ENCODE data around the gene THG1L. TPM values are rescaled to one million over a fixed set of nuclear protein-coding genes. Genes with fewer than 3 reads are reported as not detected.

The THG1L gene
- total RNA-seq, 2 experiments from 2014 or later, result 28.6 to 33.5 TPM

Other genes with a start within 250 kb of the THG1L start
- gene ADAM19, start 155.6 kb upstream of the THG1L start, total RNA-seq, result 100 to 1,000 TPM; 107 to 111 TPM
- gene SOX30, start 79.0 kb upstream of the THG1L start, total RNA-seq, result under 1 TPM; 0.65 to 0.93 TPM
- gene C5orf52, start 59.9 kb upstream of the THG1L start, total RNA-seq, result not detected
- gene LSM11, start 12.3 kb downstream of the THG1L start, total RNA-seq, result 1 to 10 TPM; 7.4 to 8.0 TPM
- 10 to 100 TPM; 48.7 to 49.4 TPM for gene CLINT1, start 127.7 kb downstream of the THG1L start, total RNA-seq

Measured in activated CD4-positive, alpha-beta memory T cell treated with anti-CD3 and anti-CD28 coated beads for 36 hours (primary cell).